ENCODE measurements around the gene SIM2.

SIM2 gene

GRCh38 chr21:36688324-36688723 is 10.6 kb upstream of the SIM2 start:
- Histone ChIP-seq H3K9me3 (ENCODE audit: insufficient read depth, low read length, severe bottlenecking) (no peaks in the 10 kb centered on the region), H3K27ac (ENCODE audit: low read length) (no peak overlapping the region), H2AFZ (ENCODE audit: low read depth, low read length) (no peak overlapping the region), H3K79me2 (ENCODE audit: insufficient read depth, low read length) (no peaks in the 10 kb centered on the region), H3K9ac (ENCODE audit: low read depth, low read length) (no peak overlapping the region), H3K4me2 (ENCODE audit: insufficient read depth, low read length) (no peak overlapping the region), H3K4me3 (ENCODE audit: low read depth in 1 of 2, low read length in 2 of 2) (no peak overlapping the region), H3K4me1 (ENCODE audit: insufficient read depth, low read length) (no peaks in the 10 kb centered on the region), H4K20me1 (ENCODE audit: insufficient read depth, low read length) (no peaks in the 10 kb centered on the region), H3K27me3 (ENCODE audit: insufficient read depth, low read length, poor library complexity) (no peaks in the 10 kb centered on the region), H3K36me3 (ENCODE audit: insufficient read depth, low read length) (no peaks in the 10 kb centered on the region)
- DNase-seq, result no peak
- no peak for ATAC-seq (ENCODE audit: insufficient read depth, low read depth)
- TF ChIP-seq EZH2 (IDR thresholded peaks at IDR 0.05; ENCODE audit: borderline replicate concordance, low read depth, low read length, severe bottlenecking), result no peak
- TF ChIP-seq CTCF (IDR thresholded peaks at IDR 0.05; ENCODE audit: borderline replicate concordance, extremely low read depth, low read length, poor library complexity, severe bottlenecking), result no peak

- no peak overlapping the region for H3K27ac ChIP-seq (ENCODE audit: low read length)
- H3K27me3 ChIP-seq (ENCODE audit: insufficient read depth, low read length, poor library complexity), result no peaks in the 10 kb centered on the region
- H3K9me3 ChIP-seq (ENCODE audit: insufficient read depth, low read length, severe bottlenecking), result no peaks in the 10 kb centered on the region
- H3K36me3 ChIP-seq (ENCODE audit: insufficient read depth, low read length), result no peaks in the 10 kb centered on the region
- H3K79me2 ChIP-seq (ENCODE audit: insufficient read depth, low read length), result no peaks in the 10 kb centered on the region
- no peaks in the 10 kb centered on the region for H4K20me1 ChIP-seq (ENCODE audit: insufficient read depth, low read length)
- DNase-seq (no peak), ATAC-seq (ENCODE audit: insufficient read depth, low read depth) (no peak)
- no peak overlapping the region for H3K4me3 ChIP-seq (ENCODE audit: low read depth in 1 of 2, low read length in 2 of 2)
- H3K4me1 ChIP-seq (ENCODE audit: insufficient read depth, low read length), result no peaks in the 10 kb centered on the region
- TF ChIP-seq EZH2 (IDR thresholded peaks at IDR 0.05; ENCODE audit: borderline replicate concordance, low read depth, low read length, severe bottlenecking) (no peak), CTCF (IDR thresholded peaks at IDR 0.05; ENCODE audit: borderline replicate concordance, extremely low read depth, low read length, poor library complexity, severe bottlenecking) (no peak)
- H3K9ac ChIP-seq (ENCODE audit: low read depth, low read length), result no peak overlapping the region
- H3K4me2 ChIP-seq (ENCODE audit: insufficient read depth, low read length), result no peak overlapping the region
- H2AFZ ChIP-seq (ENCODE audit: low read depth, low read length), result no peak overlapping the region
These were observed 9.6 kb upstream of the SIM2 start for GRCh38 chr21:36689324-36689723.

GRCh38 chr21:36690628-36691554 is 8.0 kb upstream of the SIM2 start:
- TF ChIP-seq EZH2 (IDR thresholded peaks at IDR 0.05; ENCODE audit: borderline replicate concordance, low read depth, low read length, severe bottlenecking) (no peak), CTCF (IDR thresholded peaks at IDR 0.05; ENCODE audit: borderline replicate concordance, extremely low read depth, low read length, poor library complexity, severe bottlenecking) (no peak)
- no peak overlapping the region for H3K27ac ChIP-seq (ENCODE audit: low read length)
- no peaks in the 10 kb centered on the region for H3K79me2 ChIP-seq (ENCODE audit: insufficient read depth, low read length)
- H3K4me3 ChIP-seq (ENCODE audit: low read depth in 1 of 2, low read length in 2 of 2), result no peak overlapping the region
- H3K9me3 ChIP-seq (ENCODE audit: insufficient read depth, low read length, severe bottlenecking), result no peaks in the 10 kb centered on the region
- no peaks in the 10 kb centered on the region for H4K20me1 ChIP-seq (ENCODE audit: insufficient read depth, low read length)
- H3K9ac ChIP-seq (ENCODE audit: low read depth, low read length), result no peak overlapping the region
- no peaks in the 10 kb centered on the region for H3K27me3 ChIP-seq (ENCODE audit: insufficient read depth, low read length, poor library complexity)
- H2AFZ ChIP-seq (ENCODE audit: low read depth, low read length), result no peak overlapping the region
- H3K4me1 ChIP-seq (ENCODE audit: insufficient read depth, low read length), result no peaks in the 10 kb centered on the region
- ATAC-seq (ENCODE audit: insufficient read depth, low read depth), result no peak
- no peaks in the 10 kb centered on the region for H3K36me3 ChIP-seq (ENCODE audit: insufficient read depth, low read length)
- H3K4me2 ChIP-seq (ENCODE audit: insufficient read depth, low read length), result no peak overlapping the region
- no peak for DNase-seq

Data from DND-41 (cell line).